K562 (cell line): ENCODE measurements around the gene ETV7. TPM values are rescaled to one million over a fixed set of nuclear protein-coding genes. Genes with fewer than 3 reads are reported as not detected.

ENCODE experiments used
- ADNP ChIP-seq: fragments of 200-800 bp; sonication (Bioruptor generic); IDR thresholded peaks from 2 replicates; pipeline ENCODE4 v1.6.1; 2016; ENCODE audit warnings: missing genetic modification characterization, missing compliant biosample characterization
- DACH1 ChIP-seq: fragments of 450-650 bp; IDR thresholded peaks from 2 replicates; pipeline ENCODE4 v1.6.1; 2018; ENCODE audit not compliant: partially characterized antibody
- DEAF1 ChIP-seq: fragments of 450-650 bp; formaldehyde crosslinking; IDR thresholded peaks from 2 replicates; pipeline ENCODE4 v1.4.0; 2020; ENCODE audit warnings: mild to moderate bottlenecking, moderate library complexity
- ELF4 ChIP-seq: fragments of 450-650 bp; formaldehyde crosslinking; IDR thresholded peaks from 2 replicates; pipeline ENCODE4 v1.4.0; 2022; ENCODE audit warnings: missing genetic modification characterization
- EZH2 ChIP-seq: IDR thresholded peaks from 2 replicates; pipeline ENCODE4 v1.6.1; 2012; ENCODE audit warnings: low read depth, mild to moderate bottlenecking, inconsistent platforms, low read length, borderline replicate concordance
- IFI16 ChIP-seq: fragments of 250-450 bp; sonication (Bioruptor Pico); IDR thresholded peaks from 2 replicates; pipeline ENCODE4 v2.1.2; 2022; ENCODE audit warnings: mild to moderate bottlenecking, inconsistent platforms
- KLF1 ChIP-seq: fragments of 450-650 bp; IDR thresholded peaks from 2 replicates; pipeline ENCODE4 v1.6.1; 2016; ENCODE audit warnings: missing genetic modification characterization, missing compliant biosample characterization
- KLF10 ChIP-seq: fragments of 250-450 bp; sonication (Bioruptor Pico); IDR thresholded peaks from 2 replicates; pipeline ENCODE4 v1.6.1; 2021; ENCODE audit warnings: matching md5 sums
- LEF1 ChIP-seq: fragments of 450-650 bp; IDR thresholded peaks from 2 replicates; pipeline ENCODE4 v1.6.1; 2016; ENCODE audit warnings: mild to moderate bottlenecking
- NFE2 ChIP-seq: IDR thresholded peaks from 2 replicates; pipeline ENCODE4 v1.6.1; 2014; ENCODE audit warnings: antibody characterized with exemption, low read depth
- PCBP1 ChIP-seq: fragments of 200-400 bp; formaldehyde crosslinking; IDR thresholded peaks from 2 replicates; pipeline ENCODE4 v1.6.1; 2018; ENCODE audit warnings: mild to moderate bottlenecking, low read depth, low read length; ENCODE audit not compliant: poor library complexity, severe bottlenecking
- RNF2 ChIP-seq: sonication (generic); IDR thresholded peaks from 2 replicates; pipeline ENCODE4 v1.6.1; 2016
- YY1 ChIP-seq, 3 experiments: IDR thresholded peaks; 2 replicates each; pipeline ENCODE4 v1.6.1; 2011; ENCODE audit warnings: low read length in 2 of 3, mild to moderate bottlenecking in 2 of 3, moderate library complexity in 2 of 3, borderline replicate concordance in 1 of 3, control low read depth in 1 of 3, low read depth in 1 of 3; ENCODE audit not compliant: insufficient read depth in 3 of 3, insufficient replicate concordance in 2 of 3, control insufficient read depth in 1 of 3, insufficient read length in 1 of 3; ENCODE audit errors: extremely low read depth in 1 of 3
- ZBTB12 ChIP-seq: fragments of 250-450 bp; sonication (Bioruptor Pico); IDR thresholded peaks from 2 replicates; pipeline ENCODE4 v1.4.0; 2020
- ZBTB34 ChIP-seq: fragments of 250-450 bp; sonication (Bioruptor Pico); IDR thresholded peaks from 2 replicates; pipeline ENCODE4 v1.8.0; 2021; ENCODE audit warnings: mild to moderate bottlenecking, moderate library complexity
- ZKSCAN8 ChIP-seq: fragments of 200-800 bp; sonication (Bioruptor generic); IDR thresholded peaks from 2 replicates; pipeline ENCODE4 v1.6.1; 2016; ENCODE audit warnings: missing genetic modification characterization, missing compliant biosample characterization
- ZNF146 ChIP-seq: IDR thresholded peaks from one replicate; pipeline ENCODE4 v1.6.1; 2018; ENCODE audit warnings: missing compliant biosample characterization; ENCODE audit not compliant: unreplicated experiment
- ZNF224 ChIP-seq: sonication (generic); formaldehyde crosslinking; IDR thresholded peaks from 2 replicates; pipeline ENCODE4 v1.8.0; 2022; ENCODE audit warnings: mild to moderate bottlenecking, missing genetic modification reagents
- ZNF445 ChIP-seq: fragments of 250-450 bp; sonication (Bioruptor Pico); IDR thresholded peaks from 2 replicates; pipeline ENCODE4 v1.4.0; 2020; ENCODE audit warnings: low read depth, mild to moderate bottlenecking, moderate library complexity
- ZNF511 ChIP-seq: sonication (generic); formaldehyde crosslinking; IDR thresholded peaks from 2 replicates; pipeline ENCODE4 v1.8.0; 2022; ENCODE audit warnings: mild to moderate bottlenecking, missing genetic modification reagents
- ZNF655 ChIP-seq: fragments of 250-450 bp; sonication (Bioruptor Pico); IDR thresholded peaks from 2 replicates; pipeline ENCODE4 v1.5.0; 2021
- polyA plus RNA-seq, 8 experiments: library from polyadenylated mRNA; depleted of rRNA in 4 of 8; stranded (reverse) in 5 of 8; unstranded in 3 of 8; fragments of >200 nt; fragmentation: Nextera tagmentation in 2 of 8; fragmentation: Illumina TruSeq in 1 of 8; extraction: Ambion mirVana in 2 of 8; extraction: Trizol in 1 of 8; gene quantifications; 2 replicates each; pipeline versions ENCODE4 v1.2.1 to v1.2.3, GENCODE V29; 2011 to 2014; ENCODE audit warnings: inconsistent platforms in 1 of 8, missing spikeins in 1 of 8
- total RNA-seq, 7 experiments: library from RNA; depleted of rRNA in 6 of 7; stranded (reverse); fragments of >200 nt in 6 of 7; fragmentation: Illumina TruSeq in 2 of 7; extraction: Trizol in 2 of 7; gene quantifications; 2 replicates each; pipeline versions ENCODE4 v1.2.1 to v1.2.3, GENCODE V29; 2011 to 2021; ENCODE audit warnings: low replicate concordance in 1 of 7

The ETV7 gene
- total and polyA plus RNA-seq, 9 of the 15 experiments (the other 6 are each of a cell fraction or from before 2014, with no cell fraction given): 0.07 to 0.22 (median 0.14) TPM; not detected in 3

GRCh38 chr6:36350681-36351571 lies 36.5 kb downstream of the ETV7 start (continued):
- TF ChIP-seq ZNF655 (CRISPR knock-in tag): no peak
- TF ChIP-seq ADNP (tag): no peak
- peak; percentile 34; the same call in 1 of the 2 replicates for TF ChIP-seq ZNF511
- TF ChIP-seq ZNF224 (CRISPR knock-in tag): no peak
- no peak for TF ChIP-seq YY1 (IDR thresholded peaks at IDR 0.05; ENCODE audit: borderline replicate concordance in 1 of 3, control insufficient read depth in 1 of 3, extremely low read depth in 1 of 3, insufficient read depth in 3 of 3, insufficient read length in 1 of 3, insufficient replicate concordance in 2 of 3, low read depth in 1 of 3, low read length in 2 of 3)
- peak; percentile 80 for TF ChIP-seq NFE2
- no peak for TF ChIP-seq ZNF445
- TF ChIP-seq ZBTB34 (CRISPR knock-in tag): no peak
- no peak for TF ChIP-seq KLF10 (CRISPR knock-in tag)
- TF ChIP-seq ZBTB12 (CRISPR knock-in tag): peak; percentile 46; the same call in 1 of the 2 replicates
- TF ChIP-seq DACH1: peak; percentile 94
- 0 out of 2 replicates have a peak, but pooled peaks have one; percentile 20 for TF ChIP-seq DEAF1
- TF ChIP-seq ZNF146 (CRISPR knock-in tag): no peak
- TF ChIP-seq EZH2: no peak
- TF ChIP-seq KLF1 (tag): no peak
- peak; percentile 80; the same call in 1 of the 2 replicates for TF ChIP-seq LEF1
- TF ChIP-seq RNF2: peak; percentile 87
- no peak; the same call in 1 of the 2 replicates for TF ChIP-seq ZKSCAN8
- TF ChIP-seq IFI16 (CRISPR knock-in tag): no peak
- no peak for TF ChIP-seq PCBP1
- TF ChIP-seq ELF4: peak; percentile 90
